HUDEP-2 (cell line): ENCODE measurements around the gene FAR2.
A peak's percentile ranks its signal among the peaks of the same experiment; 100 is the strongest.
"Not testable (repeated sequence)": the region's sequence is repeated elsewhere in the genome, so short reads cannot be mapped to it uniquely, and the experiment has no call there.

ENCODE experiments used
- DNase-seq, 76 experiments: peaks; one replicate each; lab custom pipeline; 2025; ENCODE audit not compliant: unreplicated experiment in 76 of 76; lab: John Stamatoyannopoulos, UW

Gene FAR2

GRCh38 chr12:29229937-29230336 lies 80.9 kb downstream of the FAR2 start:
- no peak for DNase-seq

DNA sequence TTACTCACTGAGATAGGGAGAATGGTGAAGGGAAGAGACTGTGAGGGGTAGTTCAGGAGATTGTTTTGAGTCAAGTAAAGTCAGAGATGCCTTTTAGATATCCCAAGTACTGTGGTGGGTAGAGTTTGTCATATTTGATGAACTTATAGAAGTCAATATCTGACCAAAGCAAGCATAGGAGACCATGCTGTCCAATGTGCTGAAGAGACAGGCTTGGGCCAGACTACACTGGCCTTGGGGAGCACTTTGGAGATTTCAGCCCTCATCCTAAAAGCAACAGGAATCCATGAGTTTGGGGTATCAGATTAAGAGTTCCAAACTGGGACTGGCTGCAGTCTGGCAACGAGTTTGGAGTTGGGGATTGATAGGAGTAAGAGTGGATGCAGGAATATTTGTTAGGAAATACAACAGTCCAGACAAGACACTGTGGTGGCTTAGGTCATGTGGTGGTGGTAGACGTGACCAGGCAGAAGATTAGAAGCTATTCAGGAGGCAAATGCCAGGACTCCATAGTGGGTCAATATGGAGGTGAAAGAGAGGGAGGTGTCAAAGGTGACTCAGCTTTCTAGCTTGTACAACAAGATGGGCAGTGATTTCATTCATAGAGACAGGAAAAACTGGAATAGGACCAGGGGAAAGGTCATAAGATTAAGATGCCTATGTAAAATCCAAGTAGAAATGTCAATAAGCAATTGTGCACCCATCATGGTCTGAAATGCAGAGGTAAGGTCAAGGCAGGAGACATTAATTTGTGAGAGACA lies 81.9 kb downstream of the FAR2 start:
- DNase-seq = no peak

- DNase-seq = no peak
Measured at GRCh38 chr12:29232086-29232485, 83.0 kb downstream of the FAR2 start.

GRCh38 chr12:29234552-29234951 lies 85.5 kb downstream of the FAR2 start:
- no peak for DNase-seq

GRCh38 chr12:29234965-29235626 lies 86.0 kb downstream of the FAR2 start:
- no peak for DNase-seq

- no peak for DNase-seq
Measured at GRCh38 chr12:29238822-29239291, 89.8 kb downstream of the FAR2 start.

DNA sequence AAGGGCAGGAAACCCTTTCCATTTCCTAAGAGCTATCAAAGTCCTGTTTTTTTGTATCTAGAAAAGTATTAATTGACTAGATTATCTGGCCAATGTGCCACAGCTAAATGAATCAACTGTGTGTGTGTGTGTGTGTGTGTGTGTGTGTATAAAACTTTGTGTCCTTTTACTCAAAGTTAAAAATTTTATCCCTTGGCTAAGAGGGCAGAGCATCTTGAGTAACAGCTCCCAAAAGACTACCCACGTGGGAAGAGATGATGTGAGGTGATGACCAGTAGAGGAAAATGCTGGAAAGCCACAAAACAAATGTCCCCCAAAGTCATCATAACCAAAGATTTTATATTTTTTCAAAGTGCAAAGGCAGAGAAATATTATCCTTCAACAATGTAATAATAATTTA lies 90.3 kb downstream of the FAR2 start:
- no peak for DNase-seq

DNA sequence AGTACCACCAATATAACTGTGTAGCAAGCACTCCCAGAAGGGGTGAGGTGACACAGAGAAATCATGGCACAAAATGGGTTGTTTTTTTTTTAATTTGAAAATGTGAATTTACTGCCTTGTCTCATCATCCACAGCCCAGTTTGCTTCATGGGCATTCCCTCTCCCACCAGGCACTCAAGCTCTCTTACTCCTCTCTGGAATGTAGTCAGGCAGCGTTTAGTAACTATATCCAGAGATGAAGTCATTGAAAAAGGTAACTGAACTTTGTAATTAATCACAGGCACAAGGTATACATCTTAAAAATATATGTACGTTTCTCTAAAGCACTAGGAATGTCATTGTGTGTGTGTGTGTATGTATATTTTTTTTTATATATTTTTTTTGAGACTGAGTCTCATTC lies 91.4 kb downstream of the FAR2 start:
- DNase-seq = no peak

- peak in 3 of 76 experiments; percentile 8 to 15 (median 11) for DNase-seq
Measured at GRCh38 chr12:29241821-29242591, 92.9 kb downstream of the FAR2 start.

DNA sequence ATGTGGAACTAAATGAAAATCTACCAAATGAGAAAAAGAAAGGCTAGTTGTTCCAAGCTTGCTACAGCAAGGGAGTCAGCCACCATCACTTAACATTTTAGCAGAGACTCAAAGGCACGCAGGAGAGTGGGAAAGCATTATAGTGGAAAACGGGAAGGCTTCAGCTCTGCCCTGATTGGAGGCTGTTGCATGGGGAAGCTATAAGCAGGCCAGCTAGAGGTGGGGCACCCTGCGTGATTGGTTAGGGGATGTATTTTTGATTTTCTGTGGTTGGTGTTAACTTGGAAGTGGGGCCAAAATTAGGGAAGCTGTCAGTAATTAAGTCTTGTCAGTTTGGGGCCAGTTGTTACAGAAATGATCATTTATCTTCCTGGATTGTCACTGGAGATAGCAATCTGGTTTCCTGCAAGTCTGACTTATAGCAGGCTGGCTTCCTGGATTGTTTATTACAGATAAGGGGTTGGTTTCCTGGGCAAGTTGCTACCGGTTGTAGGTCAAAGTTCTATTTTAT lies 93.9 kb downstream of the FAR2 start:
- DNase-seq = no peak

DNA sequence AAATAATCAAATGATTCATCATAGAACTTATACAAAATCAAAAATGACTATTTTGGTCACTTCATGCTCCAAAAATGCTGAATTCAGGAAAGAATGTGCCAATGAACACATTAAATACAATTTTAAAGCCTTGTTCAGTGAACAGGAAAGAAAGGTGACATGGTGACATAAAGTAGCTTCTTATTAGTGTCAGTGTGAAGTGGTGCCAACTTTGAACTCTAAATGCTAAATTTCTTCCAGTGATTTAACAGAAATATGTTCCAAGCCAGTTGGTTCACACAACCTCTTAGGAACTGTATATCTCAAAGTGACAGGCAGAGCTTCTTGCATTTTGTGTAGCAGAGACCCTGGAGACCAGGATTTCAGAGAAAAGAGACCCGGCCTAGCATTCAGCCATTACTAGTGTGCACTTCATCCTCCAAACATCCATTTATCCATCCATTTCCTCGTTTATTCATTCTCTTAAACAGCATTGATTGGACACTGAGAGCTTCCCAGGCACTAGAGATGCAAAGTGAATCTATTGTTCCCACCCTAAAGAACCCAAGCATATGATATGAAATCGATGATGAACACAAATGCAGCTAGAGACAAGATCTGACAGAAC lies 95.2 kb downstream of the FAR2 start:
- DNase-seq = no peak

DNA sequence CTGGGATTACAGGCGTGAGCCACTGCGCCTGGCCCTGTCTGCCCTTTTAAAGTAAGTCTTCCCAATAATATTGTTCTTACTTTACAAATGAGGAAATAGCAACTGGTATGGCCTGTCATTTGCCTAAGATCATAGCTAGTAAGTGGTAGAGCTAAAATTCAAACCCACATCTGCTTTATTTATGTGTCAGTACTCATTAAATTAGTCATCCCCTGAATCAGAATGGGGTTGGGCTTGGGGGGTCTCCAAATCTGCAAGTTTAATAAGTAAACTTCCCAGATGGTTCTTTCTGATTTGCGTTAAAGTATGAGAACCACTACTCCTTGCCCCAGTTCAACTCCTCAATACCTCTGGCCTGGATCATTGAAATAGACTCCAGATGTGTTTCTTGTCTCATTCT lies 96.2 kb downstream of the FAR2 start:
- DNase-seq = no peak

DNA sequence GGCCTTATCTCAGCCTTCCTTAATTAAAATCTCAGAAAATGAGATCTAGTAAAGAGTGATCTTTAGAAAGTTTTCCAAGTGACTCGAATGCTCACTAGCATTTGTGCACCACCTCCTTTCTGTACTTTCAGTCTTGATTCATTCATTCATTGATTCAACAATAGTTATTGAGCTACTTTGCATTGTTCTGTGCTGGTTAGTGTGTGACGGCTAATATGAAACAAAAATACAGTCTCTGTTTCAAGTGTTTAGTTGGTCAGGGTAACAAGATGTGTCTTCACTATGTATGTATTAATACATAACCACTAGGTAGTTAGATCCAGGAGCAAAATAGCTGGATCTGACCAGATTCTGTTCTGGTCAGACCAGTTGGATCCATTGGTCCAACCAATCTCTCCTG lies 100.9 kb downstream of the FAR2 start:
- DNase-seq = no peak

- DNase-seq = no peak
Measured at GRCh38 chr12:29253906-29254625, 105.0 kb downstream of the FAR2 start.

DNA sequence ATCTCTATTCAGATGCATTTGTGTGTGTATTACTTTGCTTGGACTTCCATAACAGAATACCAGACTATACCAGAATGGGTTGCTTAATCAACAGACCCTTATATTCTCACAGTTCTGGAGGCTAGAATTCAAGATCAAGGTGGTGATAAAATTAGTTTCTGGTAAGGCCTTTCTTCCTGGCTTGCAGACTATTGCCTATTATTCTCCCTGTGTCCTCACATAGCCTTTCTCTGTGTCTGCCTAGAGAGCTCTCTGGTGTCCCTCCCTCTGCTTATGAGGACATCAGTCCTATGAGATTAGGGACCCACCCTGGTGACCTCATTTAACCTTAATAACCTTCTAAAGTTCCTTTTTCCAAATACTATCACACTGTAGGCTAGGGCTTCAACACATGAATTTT lies 106.0 kb downstream of the FAR2 start:
- peak in 23 of 76 experiments; percentile 1 to 33 (median 15) for DNase-seq

DNA sequence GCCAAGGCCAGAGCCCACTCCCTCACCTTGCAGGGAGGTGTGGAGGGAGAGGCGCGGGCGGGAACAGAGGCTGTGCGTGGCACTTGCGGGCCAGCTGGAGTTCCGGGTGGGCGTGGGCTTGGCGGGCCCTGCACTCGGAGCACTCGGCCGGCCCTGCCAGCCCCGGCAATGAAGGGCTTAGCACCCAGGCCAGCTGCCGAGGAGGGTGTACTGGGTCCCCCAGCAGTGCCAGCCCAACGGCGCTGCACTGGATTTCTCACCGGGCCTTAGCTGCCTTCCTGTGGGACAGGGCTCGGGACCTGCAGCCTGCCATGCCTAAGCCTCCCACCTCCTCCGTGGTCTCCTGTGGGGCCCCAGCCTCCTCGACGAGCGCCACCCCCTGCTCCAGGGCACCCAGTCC lies 107.5 kb downstream of the FAR2 start:
- DNase-seq = no peak

- DNase-seq = not testable (repeated sequence)
Measured at GRCh38 chr12:29257687-29258086, 108.6 kb downstream of the FAR2 start.

DNA sequence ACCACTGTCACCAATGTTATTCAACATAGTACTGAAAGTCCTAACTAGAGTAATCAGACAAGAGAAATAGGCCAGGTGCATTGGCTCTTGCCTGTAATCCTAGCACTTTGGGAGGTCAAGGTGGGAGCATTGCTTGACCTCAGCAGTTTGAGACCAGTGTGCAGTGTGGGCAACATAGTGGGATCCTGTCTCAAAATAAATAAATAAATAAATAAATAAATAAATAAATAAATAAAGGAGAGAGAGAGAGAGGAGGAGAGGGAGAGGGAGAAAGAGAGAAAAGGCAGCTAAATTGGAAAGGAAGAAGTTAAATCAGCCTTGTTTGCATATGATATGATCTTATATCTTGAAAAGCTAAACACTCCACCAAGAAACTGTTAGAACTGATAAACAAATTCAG lies 115.3 kb downstream of the FAR2 start:
- DNase-seq = no peak

DNA sequence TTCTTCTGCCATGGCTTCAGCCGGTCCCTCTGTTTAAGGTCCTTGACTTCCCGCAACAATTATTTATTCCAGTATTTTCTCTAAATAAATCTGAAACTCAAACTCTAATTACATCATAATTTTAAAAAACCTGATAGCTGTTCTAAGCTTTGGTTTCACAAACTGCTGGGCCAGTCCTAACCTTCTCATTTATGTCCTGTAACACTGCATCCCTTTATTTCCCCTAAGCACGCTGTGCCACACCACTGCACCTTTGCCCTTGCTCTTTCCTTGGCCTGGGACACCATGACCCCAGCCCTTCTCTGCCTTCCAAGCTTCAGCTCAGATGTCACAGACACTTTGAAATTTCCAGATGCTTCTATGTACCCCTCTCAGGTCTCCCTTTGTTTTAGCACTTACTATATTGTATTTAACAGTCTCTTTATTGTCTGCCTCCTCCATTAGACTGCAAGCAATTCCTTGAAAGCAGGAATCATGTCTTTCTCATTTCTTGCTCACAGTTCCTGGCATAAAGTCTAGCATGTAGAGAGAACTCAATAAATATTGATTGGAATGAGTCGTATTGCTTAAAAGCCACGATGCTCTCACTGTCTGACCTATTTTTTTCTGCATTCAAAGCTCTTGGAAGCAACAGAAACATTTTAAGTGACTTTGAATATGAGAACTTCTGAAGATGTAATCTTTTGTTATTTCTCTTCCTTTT lies 120.8 kb downstream of the FAR2 start:
- no peak for DNase-seq

GRCh38 chr12:29270446-29270845 lies 121.4 kb downstream of the FAR2 start:
- DNase-seq = no peak
